Trophoblast cell (in vitro differentiated cells and primary cell): Measurements from ENCODE around the gene PSTK.

Source experiments
- DNase-seq, 2 donors: peaks; one replicate each; pipeline ENCODE4 v3.0.0-alpha.2; 2016
- H2AFZ ChIP-seq: 2 replicates; pipeline ENCODE4 v1.6.1; 2013; ENCODE audit warnings: low read length, moderate library complexity, mild to moderate bottlenecking; ENCODE audit not compliant: insufficient read depth, poor library complexity
- H2AK5ac ChIP-seq: 2 replicates; pipeline ENCODE4 v1.6.1; 2013; ENCODE audit warnings: mild to moderate bottlenecking, low read length
- H2BK120ac ChIP-seq: 2 replicates; pipeline ENCODE4 v1.6.1; 2013; ENCODE audit warnings: low read length, mild to moderate bottlenecking, moderate library complexity; ENCODE audit not compliant: insufficient read depth, poor library complexity
- H2BK12ac ChIP-seq: 2 replicates; pipeline ENCODE4 v1.6.1; 2013; ENCODE audit warnings: mild to moderate bottlenecking, low read length, moderate library complexity
- H2BK5ac ChIP-seq: 2 replicates; pipeline ENCODE4 v1.6.1; 2013; ENCODE audit warnings: low read length, low read depth, moderate library complexity, mild to moderate bottlenecking; ENCODE audit not compliant: poor library complexity
- H3K14ac ChIP-seq: 2 replicates; pipeline ENCODE4 v1.6.1; 2013; ENCODE audit warnings: mild to moderate bottlenecking, low read length
- H3K18ac ChIP-seq: 2 replicates; pipeline ENCODE4 v1.6.1; 2013; ENCODE audit warnings: mild to moderate bottlenecking, low read length
- H3K23ac ChIP-seq: 2 replicates; pipeline ENCODE4 v1.6.1; 2013; ENCODE audit warnings: low read length
- H3K27ac ChIP-seq: 2 replicates; pipeline ENCODE4 v1.5.1; 2013; ENCODE audit warnings: low read depth, mild to moderate bottlenecking, inconsistent platforms, low read length, moderate library complexity
- H3K27me3 ChIP-seq: 2 replicates; pipeline ENCODE4 v1.6.1; 2013; ENCODE audit warnings: inconsistent platforms, mild to moderate bottlenecking, low read length, moderate library complexity; ENCODE audit not compliant: insufficient read depth
- H3K36me3 ChIP-seq, 2 experiments: 1 replicate in 1 of 2; 2 replicates in 1 of 2; pipeline ENCODE4 v1.6.1; 2013; ENCODE audit warnings: low read length in 2 of 2, mild to moderate bottlenecking in 2 of 2, moderate library complexity in 1 of 2; ENCODE audit not compliant: insufficient read depth in 2 of 2, control insufficient read depth in 1 of 2
- H3K4ac ChIP-seq: 2 replicates; pipeline ENCODE4 v1.6.1; 2013; ENCODE audit warnings: low read depth, mild to moderate bottlenecking, low read length, moderate library complexity
- H3K4me1 ChIP-seq, 2 experiments: 1 replicate in 1 of 2; 2 replicates in 1 of 2; pipeline ENCODE4 v1.6.1; 2013; ENCODE audit warnings: low read length in 2 of 2, mild to moderate bottlenecking in 2 of 2, moderate library complexity in 1 of 2; ENCODE audit not compliant: insufficient read depth in 2 of 2, control insufficient read depth in 1 of 2
- H3K4me2 ChIP-seq: 2 replicates; pipeline ENCODE4 v1.6.1; 2013; ENCODE audit warnings: inconsistent platforms, mild to moderate bottlenecking, low read length, moderate library complexity
- H3K4me3 ChIP-seq: 2 replicates; pipeline ENCODE4 v1.5.1; 2013; ENCODE audit warnings: mild to moderate bottlenecking, low read depth, low read length, inconsistent platforms
- H3K79me1 ChIP-seq: one replicate; pipeline ENCODE4 v1.6.1; 2013; ENCODE audit warnings: low read length
- H3K79me2 ChIP-seq: 2 replicates; pipeline ENCODE4 v1.6.1; 2013; ENCODE audit warnings: low read length, mild to moderate bottlenecking; ENCODE audit not compliant: control insufficient read depth, insufficient read depth, poor library complexity
- H3K9ac ChIP-seq: 2 replicates; pipeline ENCODE4 v1.6.1; 2013; ENCODE audit warnings: mild to moderate bottlenecking, low read length
- H3K9me3 ChIP-seq: 2 replicates; pipeline ENCODE4 v1.6.1; 2013; ENCODE audit warnings: low read depth, mild to moderate bottlenecking, control low read depth, inconsistent platforms, low read length; ENCODE audit not compliant: insufficient read depth
- H4K12ac ChIP-seq: 2 replicates; pipeline ENCODE4 v1.6.1; 2013; ENCODE audit warnings: low read depth, mild to moderate bottlenecking, low read length, moderate library complexity
- H4K8ac ChIP-seq: 2 replicates; pipeline ENCODE4 v1.6.1; 2013; ENCODE audit warnings: low read depth, mild to moderate bottlenecking, low read length, moderate library complexity
- H4K91ac ChIP-seq: one replicate; pipeline ENCODE4 v1.6.1; 2013; ENCODE audit warnings: low read depth, mild to moderate bottlenecking, low read length, moderate library complexity
- WGBS: extraction: QIAGEN DNeasy Blood & Tissue Kit; methylation state at CpG from one replicate; pipeline ENCODE4 v1.1.7; 2013; ENCODE audit warnings: missing lambda C conversion rate; ENCODE audit not compliant: insufficient read length, insufficient coverage; ENCODE audit errors: extremely low coverage; 5-methylcytosine and 5-hydroxymethylcytosine counted together

Gene PSTK

DNA sequence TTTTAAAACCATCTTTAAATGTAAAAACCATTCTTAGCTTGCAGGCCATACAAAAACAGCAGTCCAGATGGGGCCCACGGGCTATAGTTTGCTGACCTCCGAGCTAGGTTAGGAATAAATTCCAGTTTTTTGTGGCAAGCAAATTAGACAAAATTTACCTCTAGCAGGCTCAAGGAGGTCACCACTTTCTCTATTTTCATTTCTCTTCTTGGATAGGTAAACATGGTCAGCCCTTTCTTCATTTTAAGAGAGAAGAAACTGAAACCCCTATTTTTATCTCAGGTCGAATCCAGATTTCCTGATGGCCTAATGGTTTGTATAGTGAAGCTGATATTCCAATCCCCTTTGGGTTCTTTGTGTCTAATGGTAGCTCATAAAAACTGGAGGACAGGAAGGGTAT, 17.7 kb downstream of the PSTK start:
- Histone ChIP-seq H2BK12ac (no peak overlapping the region), H3K79me2 (no peaks in the 10 kb centered on the region), H3K36me3 (peaks cover 5 to 15% of the 10 kb centered on the region in 2 experiments), H3K27me3 (no peaks in the 10 kb centered on the region), H2BK5ac (no peak overlapping the region), H3K18ac (no peak overlapping the region), H3K4me1 (no peaks in the 10 kb centered on the region), H4K12ac (no peak overlapping the region), H2AK5ac (no peak overlapping the region), H3K4me3 (no peak overlapping the region), H3K27ac (no peak overlapping the region), H4K91ac (no peak overlapping the region), H3K9ac (no peak overlapping the region), H4K8ac (no peak overlapping the region), H3K4ac (no peak overlapping the region), H3K4me2 (no peak overlapping the region), H3K9me3 (no peaks in the 10 kb centered on the region), H3K23ac (no peak overlapping the region), H2AFZ (no peak overlapping the region), H3K79me1 (no peaks in the 10 kb centered on the region), H2BK120ac (no peak overlapping the region), H3K14ac (no peak overlapping the region)
- no CpG with 5 or more reads among the region's 3 CpGs for WGBS
- no peak for DNase-seq

DNA sequence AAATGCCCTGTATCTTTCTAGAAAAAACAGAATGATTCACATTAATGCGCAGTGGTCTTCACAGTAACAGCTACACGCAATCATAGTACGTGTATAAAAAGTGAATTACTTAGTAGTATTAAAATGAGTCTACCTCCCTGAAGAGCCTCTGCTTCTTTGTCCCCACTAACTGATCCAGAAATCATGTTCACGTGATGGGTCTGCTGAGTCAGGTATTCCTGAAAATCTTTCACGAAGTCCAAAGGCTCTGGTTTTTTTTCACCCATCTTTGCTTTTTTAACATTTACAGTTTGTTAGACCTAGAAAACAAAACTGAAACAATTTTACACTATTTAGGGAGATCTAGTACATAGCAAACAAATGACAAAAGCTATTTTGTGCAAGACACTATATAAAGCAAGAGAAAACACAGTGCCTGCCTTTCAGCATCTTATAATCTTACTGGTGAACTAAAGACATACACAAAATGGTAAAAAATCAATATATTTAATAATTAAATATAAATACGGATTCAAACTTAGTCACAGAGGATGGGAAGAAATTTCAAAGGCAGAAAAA, 18.2 kb downstream of the PSTK start:
- H4K12ac ChIP-seq: no peak overlapping the region
- H3K9me3 ChIP-seq: no peaks in the 10 kb centered on the region
- H3K79me1 ChIP-seq: no peaks in the 10 kb centered on the region
- no peak overlapping the region for H2AFZ ChIP-seq
- no peaks in the 10 kb centered on the region for H3K79me2 ChIP-seq
- no CpG with 5 or more reads among the region's 6 CpGs for WGBS
- no peak overlapping the region for H4K91ac ChIP-seq
- no peak overlapping the region for H2BK12ac ChIP-seq
- no peak overlapping the region for H2BK120ac ChIP-seq
- no peak overlapping the region for H3K14ac ChIP-seq
- no peak overlapping the region for H2BK5ac ChIP-seq
- H3K4me1 ChIP-seq: no peaks in the 10 kb centered on the region
- H3K27me3 ChIP-seq: no peaks in the 10 kb centered on the region
- no peak overlapping the region for H3K9ac ChIP-seq
- H2AK5ac ChIP-seq: no peak overlapping the region
- H3K36me3 ChIP-seq: peaks cover 5 to 15% of the 10 kb centered on the region in 2 experiments
- no peak overlapping the region for H4K8ac ChIP-seq
- no peak overlapping the region for H3K23ac ChIP-seq
- no peak overlapping the region for H3K27ac ChIP-seq
- no peak overlapping the region for H3K18ac ChIP-seq
- H3K4me3 ChIP-seq: no peak overlapping the region
- H3K4me2 ChIP-seq: no peak overlapping the region
- no peak overlapping the region for H3K4ac ChIP-seq
- no peak for DNase-seq

DNA sequence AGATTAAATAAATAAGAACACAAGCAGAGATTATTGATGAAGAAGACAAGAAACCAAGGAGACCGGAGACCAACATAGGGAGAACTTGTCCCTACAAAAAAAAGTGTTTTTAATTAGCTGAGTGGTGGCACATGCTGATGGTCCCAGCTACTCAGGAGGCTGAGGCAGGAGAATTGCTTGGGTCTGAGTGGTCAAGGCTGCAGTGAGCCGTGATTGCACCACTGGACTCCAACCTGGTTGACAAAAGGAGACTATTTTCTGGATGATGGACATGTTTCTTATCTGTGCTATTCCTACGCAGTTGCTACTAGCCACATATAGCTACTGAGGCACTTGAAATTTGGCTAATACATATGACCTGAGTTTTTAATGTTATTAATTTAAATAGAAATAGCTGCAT, 18.7 kb downstream of the PSTK start:
- Histone ChIP-seq H3K4me3 (no peak overlapping the region), H3K14ac (no peak overlapping the region), H4K8ac (no peak overlapping the region), H3K9ac (no peak overlapping the region), H3K23ac (no peak overlapping the region), H2AK5ac (no peak overlapping the region), H2BK120ac (no peak overlapping the region), H3K36me3 (peaks cover 2 to 13% of the 10 kb centered on the region in 2 experiments), H4K91ac (no peak overlapping the region), H3K79me1 (no peaks in the 10 kb centered on the region), H3K9me3 (no peaks in the 10 kb centered on the region), H3K27me3 (no peaks in the 10 kb centered on the region), H3K79me2 (no peaks in the 10 kb centered on the region), H3K18ac (no peak overlapping the region), H3K27ac (no peak overlapping the region), H3K4me1 (no peaks in the 10 kb centered on the region), H2BK5ac (no peak overlapping the region), H3K4ac (no peak overlapping the region), H2AFZ (no peak overlapping the region), H4K12ac (no peak overlapping the region), H2BK12ac (no peak overlapping the region), H3K4me2 (no peak overlapping the region)
- no CpG with 5 or more reads among the region's 3 CpGs for WGBS
- no peak for DNase-seq

DNA sequence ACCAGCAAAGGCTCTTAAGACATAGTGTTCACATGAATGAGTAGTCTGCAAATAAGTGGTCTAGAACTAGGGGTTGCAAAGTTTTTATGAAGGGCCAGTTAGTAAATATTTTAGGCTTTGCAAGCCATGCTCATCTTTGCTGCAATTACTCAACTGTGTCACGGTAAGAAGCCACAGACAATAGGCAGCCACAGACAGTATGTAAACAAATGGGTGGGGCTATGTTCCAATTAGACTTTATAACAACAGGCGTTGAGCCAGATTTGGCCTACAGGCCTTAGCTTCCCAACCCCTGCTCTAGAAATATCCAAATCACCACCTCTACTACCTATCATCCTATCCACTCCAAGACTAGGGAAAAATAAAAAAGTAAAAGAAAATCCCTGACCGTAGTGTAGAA, 19.1 kb downstream of the PSTK start:
- Histone ChIP-seq H3K4me3 (no peak overlapping the region), H3K9ac (no peak overlapping the region), H3K27me3 (no peaks in the 10 kb centered on the region), H3K9me3 (no peaks in the 10 kb centered on the region), H2BK120ac (no peak overlapping the region), H3K79me1 (no peaks in the 10 kb centered on the region), H3K4ac (no peak overlapping the region), H2AFZ (no peak overlapping the region), H3K27ac (no peak overlapping the region), H3K4me2 (no peak overlapping the region), H4K12ac (no peak overlapping the region), H4K8ac (no peak overlapping the region), H3K23ac (no peak overlapping the region), H3K14ac (no peak overlapping the region), H3K79me2 (no peaks in the 10 kb centered on the region), H3K36me3 (peaks cover 0 to 8% of the 10 kb centered on the region in 2 experiments), H3K18ac (no peak overlapping the region), H2AK5ac (no peak overlapping the region), H2BK5ac (no peak overlapping the region), H4K91ac (no peak overlapping the region), H3K4me1 (no peaks in the 10 kb centered on the region), H2BK12ac (no peak overlapping the region)
- no CpG with 5 or more reads among the region's 3 CpGs for WGBS
- no peak for DNase-seq
